H1 (cell line): ENCODE measurements around the gene CPEB1. TPM values are rescaled to one million over a fixed set of nuclear protein-coding genes. Genes with fewer than 3 reads are reported as not detected.

Source experiments
- CTCF ChIA-PET: fragments of 300-600 bp; sonication (Branson Sonifier 250); formaldehyde crosslinking; loops from one replicate; lab custom pipeline; 2021; ENCODE audit not compliant: partially characterized antibody; lab: Charles Lee
- POLR2A ChIA-PET: fragments of 300-600 bp; sonication (Branson Sonifier 250); formaldehyde crosslinking; loops from one replicate; lab custom pipeline; 2021; ENCODE audit warnings: inconsistent platforms; ENCODE audit not compliant: partially characterized antibody; lab: Charles Lee
- DNase-seq, 2 experiments: peaks; one replicate each; pipeline versions ENCODE4 v3.0.0 to v3.0.0-alpha.2; 2010 to 2022; ENCODE audit warnings: low spot score in 2 of 2, low read depth in 1 of 2, mixed read lengths in 1 of 2
- FAIRE-seq: peaks from 2 replicates; lab custom pipeline; 2011; peaks lifted over from hg19 to GRCh38; lab: Jason Lieb, UNC
- H2AFZ ChIP-seq: 2 replicates; pipeline ENCODE4 v1.8.1; 2012; ENCODE audit warnings: low read length, inconsistent platforms
- H2AK5ac ChIP-seq: 2 replicates; pipeline ENCODE4 v1.6.1; 2013; ENCODE audit warnings: low read depth, low read length
- H2BK120ac ChIP-seq: replicated peaks from 2 replicates; pipeline ENCODE3; 2013; ENCODE audit warnings: low read depth, low read length, inconsistent platforms
- H2BK12ac ChIP-seq: 2 replicates; pipeline ENCODE4 v1.6.1; 2013; ENCODE audit warnings: low read depth, low read length
- H2BK15ac ChIP-seq: 2 replicates; pipeline ENCODE4 v1.6.1; 2013; ENCODE audit warnings: low read length
- H2BK20ac ChIP-seq: 2 replicates; pipeline ENCODE4 v1.6.1; 2013; ENCODE audit warnings: low read length
- H2BK5ac ChIP-seq: 2 replicates; pipeline ENCODE4 v1.6.1; 2013; ENCODE audit warnings: low read depth, low read length
- H3K14ac ChIP-seq: 2 replicates; pipeline ENCODE4 v1.6.1; 2013; ENCODE audit warnings: inconsistent platforms; ENCODE audit not compliant: insufficient read length
- H3K18ac ChIP-seq: 2 replicates; pipeline ENCODE4 v1.6.1; 2013; ENCODE audit warnings: low read length; ENCODE audit errors: extremely low read depth
- H3K23ac ChIP-seq: 2 replicates; pipeline ENCODE4 v1.6.1; 2013; ENCODE audit warnings: inconsistent platforms; ENCODE audit not compliant: insufficient read length
- H3K23me2 ChIP-seq: 2 replicates; pipeline ENCODE4 v1.6.1; 2013; ENCODE audit warnings: low read depth, low read length
- H3K27ac ChIP-seq: 2 replicates; pipeline ENCODE4 v1.6.1; 2011; ENCODE audit warnings: low read depth, low read length, inconsistent platforms
- H3K27me3 ChIP-seq, 4 experiments: replicated peaks in 1 of 4; 1 replicate in 1 of 4; 2 replicates in 3 of 4; pipeline versions ENCODE4 v1.6.1 to v1.8.1; 2011 to 2013; ENCODE audit warnings: low read length in 3 of 4, mild to moderate bottlenecking in 3 of 4, inconsistent platforms in 2 of 4, mixed read lengths in 2 of 4, moderate library complexity in 1 of 4; ENCODE audit not compliant: control insufficient read depth in 3 of 4, insufficient read depth in 3 of 4; ENCODE audit errors: extremely low read depth in 1 of 4
- H3K36me3 ChIP-seq, 4 experiments: 2 replicates each; pipeline versions ENCODE4 v1.6.1 to v1.8.1; 2011 to 2013; ENCODE audit warnings: mild to moderate bottlenecking in 4 of 4, low read length in 3 of 4, moderate library complexity in 2 of 4, control low read depth in 1 of 4, inconsistent platforms in 1 of 4; ENCODE audit not compliant: insufficient read depth in 4 of 4, control insufficient read depth in 2 of 4
- H3K4ac ChIP-seq: replicated peaks from 2 replicates; pipeline ENCODE3; 2013; ENCODE audit warnings: low read length, low read depth, mixed read lengths, inconsistent platforms; ENCODE audit not compliant: insufficient read length
- H3K4me1 ChIP-seq, 4 experiments: replicated peaks in 1 of 4; 1 replicate in 1 of 4; 2 replicates in 3 of 4; pipeline versions ENCODE4 v1.6.1 to v1.8.1; 2011 to 2013; ENCODE audit warnings: low read length in 3 of 4, inconsistent platforms in 2 of 4, mixed read lengths in 1 of 4; ENCODE audit not compliant: insufficient read depth in 4 of 4, control insufficient read depth in 3 of 4
- H3K4me2 ChIP-seq, 2 experiments: 2 replicates each; pipeline versions ENCODE4 v1.6.1 to v1.8.1; 2011 to 2013; ENCODE audit warnings: low read depth in 2 of 2, low read length in 2 of 2, control low read depth in 1 of 2, inconsistent platforms in 1 of 2, mild to moderate bottlenecking in 1 of 2; ENCODE audit not compliant: insufficient read depth in 1 of 2
- H3K4me3 ChIP-seq, 4 experiments: fragments of 200-600, 300-600 bp in 1 of 4; sonication (generic), shearing (Covaris generic), sonication (Bioruptor Twin) in 1 of 4; 2 replicates each; pipeline versions ENCODE4 v1.5.1 to v1.8.1; 2011 to 2016; ENCODE audit warnings: low read length in 4 of 4, low read depth in 3 of 4, control low read depth in 2 of 4, inconsistent platforms in 2 of 4, mild to moderate bottlenecking in 2 of 4, mixed read lengths in 1 of 4, moderate library complexity in 1 of 4; ENCODE audit not compliant: insufficient read depth in 2 of 4; ENCODE audit errors: extremely low read depth in 1 of 4
- H3K56ac ChIP-seq: replicated peaks from 2 replicates; pipeline ENCODE3; 2013; ENCODE audit warnings: low read depth, mild to moderate bottlenecking, mixed read lengths, low read length, inconsistent platforms; ENCODE audit not compliant: insufficient read length
- H3K79me1 ChIP-seq: 2 replicates; pipeline ENCODE4 v1.6.1; 2013; ENCODE audit warnings: low read depth, low read length, control low read depth
- H3K79me2 ChIP-seq, 2 experiments: 2 replicates each; pipeline versions ENCODE4 v1.6.1 to v1.8.1; 2012 to 2013; ENCODE audit warnings: low read length in 2 of 2, mild to moderate bottlenecking in 2 of 2, inconsistent platforms in 1 of 2; ENCODE audit not compliant: insufficient read depth in 2 of 2, control insufficient read depth in 1 of 2
- H3K9ac ChIP-seq, 4 experiments: replicated peaks in 1 of 4; 1 replicate in 1 of 4; 2 replicates in 3 of 4; pipeline versions ENCODE4 v1.6.1 to v1.8.1; 2011 to 2013; ENCODE audit warnings: low read depth in 3 of 4, low read length in 3 of 4, control low read depth in 2 of 4, mild to moderate bottlenecking in 2 of 4, moderate library complexity in 2 of 4, inconsistent platforms in 1 of 4; ENCODE audit errors: extremely low read depth in 1 of 4
- H3K9me3 ChIP-seq, 2 experiments: 2 replicates each; pipeline versions ENCODE4 v1.6.1 to v1.8.1; 2012 to 2013; ENCODE audit warnings: mild to moderate bottlenecking in 2 of 2, moderate library complexity in 2 of 2, control low read depth in 1 of 2, inconsistent platforms in 1 of 2, low read depth in 1 of 2, low read length in 1 of 2, mixed read lengths in 1 of 2; ENCODE audit not compliant: insufficient read depth in 2 of 2
- H4K20me1 ChIP-seq, 2 experiments: replicated peaks in 1 of 2; 2 replicates each; pipeline versions ENCODE3 to v1.8.1; 2011 to 2013; ENCODE audit warnings: inconsistent platforms in 2 of 2, low read length in 2 of 2, mild to moderate bottlenecking in 1 of 2; ENCODE audit not compliant: insufficient read depth in 2 of 2, control insufficient read depth in 1 of 2
- H4K5ac ChIP-seq: 2 replicates; pipeline ENCODE4 v1.6.1; 2013; ENCODE audit warnings: low read length, low read depth, mixed read lengths, inconsistent platforms; ENCODE audit not compliant: insufficient read length
- H4K8ac ChIP-seq: 2 replicates; pipeline ENCODE4 v1.8.0; 2013; ENCODE audit warnings: mild to moderate bottlenecking, moderate library complexity, low read length, inconsistent platforms; ENCODE audit not compliant: insufficient read depth; ENCODE audit errors: extremely low read depth
- H4K91ac ChIP-seq: replicated peaks from 2 replicates; pipeline ENCODE3; 2013; ENCODE audit warnings: low read length, mixed read lengths, inconsistent platforms; ENCODE audit not compliant: insufficient read length
- KDM5A ChIP-seq: fragments of 200-600 bp; IDR thresholded peaks from 2 replicates; pipeline ENCODE4 v1.7.1; 2012; ENCODE audit warnings: mild to moderate bottlenecking, low read length, inconsistent platforms, mixed read lengths
- RBBP5 ChIP-seq: IDR thresholded peaks from 2 replicates; pipeline ENCODE4 v1.7.1; 2012; ENCODE audit warnings: low read depth, mild to moderate bottlenecking, inconsistent platforms, low read length, moderate library complexity, borderline replicate concordance
- RXRA ChIP-seq: IDR thresholded peaks from 2 replicates; pipeline ENCODE4 v1.6.1; 2011; ENCODE audit warnings: low read depth, mild to moderate bottlenecking, low read length, moderate library complexity; ENCODE audit not compliant: insufficient read depth
- WGBS, 2 experiments: shearing (Covaris generic) in 1 of 2; methylation state at CpG; one replicate each; pipeline versions ENCODE4 v1.1.6 to v1.1.7; 2013 to 2015; ENCODE audit warnings: low lambda C conversion rate in 2 of 2, mixed read lengths in 2 of 2, inconsistent platforms in 1 of 2, low coverage in 1 of 2, missing lambda C conversion rate in 1 of 2; ENCODE audit not compliant: insufficient replicate concordance in 2 of 2, insufficient coverage in 1 of 2, insufficient read length in 1 of 2; ENCODE audit errors: extremely low coverage in 1 of 2, missing lambda C conversion rate in 1 of 2; 5-methylcytosine and 5-hydroxymethylcytosine counted together
- polyA plus RNA-seq, 7 experiments: library from polyadenylated mRNA; depleted of rRNA in 3 of 7; stranded (reverse) in 5 of 7; unstranded in 2 of 7; fragments of >200 nt in 5 of 7; fragments of 200-250 nt in 2 of 7; gene quantifications; 1 replicate in 5 of 7; 2 replicates in 1 of 7; 4 replicates in 1 of 7; pipeline versions ENCODE4 v1.2.1 to v1.2.3, GENCODE V29; 2011 to 2013; ENCODE audit warnings: missing spikeins in 2 of 7, mixed read lengths in 2 of 7
- total RNA-seq: library from RNA; stranded (reverse); fragmentation: NEBNext Ultra II Directional; extraction: Animal tissue kit (Norgen Biotek cat#: 25700); gene quantifications from 2 replicates; pipeline ENCODE4 v1.2.1, GENCODE V29; 2021

The CPEB1 gene
- total and polyA plus RNA-seq, 2 of the 8 experiments (the other 6 are each of a cell fraction or from before 2014, with no cell fraction given) = 4.4 to 4.5 TPM

- no peak overlapping the region for H3K14ac ChIP-seq
- H4K91ac ChIP-seq = no peak overlapping the region
- H2BK12ac ChIP-seq = no peak overlapping the region
- H4K20me1 ChIP-seq = no peaks in the 10 kb centered on the region
- no peak overlapping the region for H4K8ac ChIP-seq
- H3K23me2 ChIP-seq = no peaks in the 10 kb centered on the region
- H2BK15ac ChIP-seq = no peak overlapping the region
- no peak overlapping the region for H2AFZ ChIP-seq
- H3K9ac ChIP-seq = no peak overlapping the region
- no peak overlapping the region for H4K5ac ChIP-seq
- H3K27ac ChIP-seq = no peak overlapping the region
- CTCF ChIA-PET = no interaction called here
- H3K27me3 ChIP-seq = no peaks in the 10 kb centered on the region
- FAIRE-seq = no peak
- DNase-seq = no peak
- H3K18ac ChIP-seq = no peak overlapping the region
- no peak overlapping the region for H2BK5ac ChIP-seq
- H3K23ac ChIP-seq = no peak overlapping the region
- no peaks in the 10 kb centered on the region for H3K79me2 ChIP-seq
- H2BK20ac ChIP-seq = no peak overlapping the region
- no peak overlapping the region for H2BK120ac ChIP-seq
- no peaks in the 10 kb centered on the region for H3K79me1 ChIP-seq
- H3K4ac ChIP-seq = no peak overlapping the region
- 86% methylated on average over 5 of the region's 5 CpGs; no CpG with 5 or more reads in 1 of the 2 experiments for WGBS, 2 experiments
- H3K4me1 ChIP-seq = no peaks in the 10 kb centered on the region
- TF ChIP-seq RBBP5 = no peak
- TF ChIP-seq RXRA = no peak
- TF ChIP-seq KDM5A = no peak
- TF ChIP-seq, all 59 proteins: peak for 0
- Histone ChIP-seq H3K4me3 (no peak overlapping the region), H2AK5ac (no peak overlapping the region), H3K56ac (no peak overlapping the region), H3K4me2 (no peak overlapping the region), H3K36me3 (no peaks in the 10 kb centered on the region), H3K9me3 (no peaks in the 10 kb centered on the region)
- POLR2A ChIA-PET = no interaction called here
Observed at GRCh38 chr15:82602195-82602594, 45.0 kb downstream of the CPEB1 start.
